GM12892 (cell line): ENCODE results near the gene HNRNPL.

Experiments
- POLR2AphosphoS5 ChIP-seq: IDR thresholded peaks from 2 replicates; pipeline ENCODE4 v1.6.1; 2011; ENCODE audit warnings: low read depth, low read length, control low read depth
- TAF1 ChIP-seq: IDR thresholded peaks from 2 replicates; pipeline ENCODE4 v1.6.1; 2011; ENCODE audit warnings: low read depth, mild to moderate bottlenecking, control low read depth, low read length, borderline replicate concordance

DNA sequence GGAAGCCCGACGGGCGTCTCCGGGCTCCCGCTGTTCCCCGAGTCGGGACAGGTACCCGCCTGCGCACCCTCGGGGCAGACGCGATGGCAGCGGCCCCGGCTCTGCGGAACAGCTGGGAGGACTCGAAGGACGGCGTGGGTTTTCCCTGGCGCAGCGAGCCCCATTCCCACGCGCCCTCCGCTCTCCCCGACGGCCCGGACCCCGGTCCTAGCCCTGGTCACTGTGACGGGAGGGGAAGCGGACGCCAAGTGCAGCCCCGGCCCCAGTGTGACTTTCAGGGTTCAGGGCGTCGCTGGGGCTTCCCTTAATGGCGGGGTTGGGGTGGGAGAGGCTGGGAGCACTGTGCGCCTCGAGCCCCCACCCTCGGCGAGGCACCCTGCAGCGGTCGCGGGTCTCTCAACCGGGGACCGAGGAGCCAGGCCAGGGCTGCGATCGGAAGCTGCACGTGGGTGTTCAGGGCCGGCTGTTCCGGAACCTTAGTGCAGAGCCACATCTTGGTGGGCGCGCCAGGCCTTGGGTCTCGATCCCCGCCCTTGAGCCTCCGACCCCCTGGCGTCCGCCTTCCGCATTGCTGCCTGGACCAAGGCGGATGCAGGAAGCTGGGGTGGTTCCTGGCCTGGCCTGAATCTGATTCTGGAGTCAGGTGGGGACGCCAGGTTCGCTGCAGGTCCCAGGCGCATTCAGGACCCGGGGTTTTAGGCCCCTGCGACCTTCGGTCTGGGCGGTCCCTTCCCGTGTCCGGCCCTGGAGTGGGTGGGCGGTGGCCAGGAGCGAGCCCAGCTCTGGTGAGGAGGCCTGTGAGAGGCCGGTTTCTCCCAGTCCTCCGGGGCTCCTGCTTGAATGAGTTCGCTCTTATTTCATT lies 57.3 kb downstream of the HNRNPL start:
- TF ChIP-seq TAF1 (no peak), POLR2AphosphoS5 (no peak)
